Vagina (tissue), 2 donors: ENCODE data around the gene AQP6. TPM values are rescaled to one million over a fixed set of nuclear protein-coding genes. Genes with fewer than 3 reads are reported as not detected.

ENCODE experiments used
- DNase-seq, 2 donors: peaks; one replicate each; pipeline ENCODE4 v3.0.0-alpha.2; 2017; ENCODE audit errors: extremely low spot score in 2 of 2
- H3K27ac ChIP-seq: fragments of 200-600 bp; sonication (generic); one replicate; pipeline ENCODE4 v1.5.1; 2019
- H3K27me3 ChIP-seq: fragments of 200-600 bp; sonication (generic); one replicate; pipeline ENCODE4 v1.5.1; 2019
- H3K36me3 ChIP-seq, 2 donors: fragments of 200-600 bp; sonication (generic); one replicate each; pipeline ENCODE4 v1.5.1; 2017 to 2019
- H3K4me1 ChIP-seq: fragments of 200-600 bp; sonication (generic); one replicate; pipeline ENCODE4 v1.5.1; 2019
- H3K4me3 ChIP-seq, 2 donors: fragments of 200-600 bp; sonication (generic); 1 replicate in 1 of 2; 2 replicates in 1 of 2; pipeline ENCODE4 v1.5.1; 2016 to 2019
- H3K9me3 ChIP-seq: fragments of 200-600 bp; sonication (generic); one replicate; pipeline ENCODE4 v1.5.1; 2019
- CTCF ChIP-seq, 3 experiments: fragments of 450-650 bp in 2 of 3; fragments of 200-600 bp in 1 of 3; sonication (generic) in 1 of 3; IDR thresholded peaks; one replicate each; pipeline ENCODE4 v1.5.1; 2017 to 2019; ENCODE audit warnings: antibody characterized with exemption in 3 of 3, mild to moderate bottlenecking in 2 of 3, moderate library complexity in 2 of 3
- POLR2A ChIP-seq, 2 donors: fragments of 450-650 bp; IDR thresholded peaks; one replicate each; pipeline ENCODE4 v1.6.1; 2017; ENCODE audit warnings: antibody characterized with exemption in 2 of 2, mild to moderate bottlenecking in 2 of 2, moderate library complexity in 2 of 2
- POLR2AphosphoS5 ChIP-seq, 2 donors: sonication (generic); formaldehyde crosslinking; IDR thresholded peaks; one replicate each; pipeline ENCODE4 v1.9.0; 2017; ENCODE audit warnings: antibody characterized with exemption in 2 of 2, mild to moderate bottlenecking in 2 of 2, low read depth in 1 of 2; ENCODE audit not compliant: insufficient read depth in 1 of 2
- intact Hi-C: fragments of 100-400 bp; cut with DNase I; formaldehyde crosslinking; loops from one replicate; pipeline ENCODE4 v1.15.1; 2023
- total RNA-seq: library from RNA; depleted of rRNA; stranded (reverse); fragments of >200 nt; gene quantifications from one replicate; pipeline ENCODE4 v1.2.3, GENCODE V29; 2016

AQP6 gene
- total RNA-seq, 1 donor from 2014 or later = not detected

GRCh38 chr12:49957570-49957967 is 15.2 kb upstream of the AQP6 start:
- no peaks in the 10 kb centered on the region for H3K9me3 ChIP-seq
- TF ChIP-seq POLR2AphosphoS5 (IDR thresholded peaks at IDR 0.05; ENCODE audit: insufficient read depth in 1 of 2, low read depth in 1 of 2) (no peak), CTCF (IDR thresholded peaks at IDR 0.05) (no peak), POLR2A (IDR thresholded peaks at IDR 0.05) (no peak)
- DNase-seq = no peak
- H3K27ac ChIP-seq = no peak overlapping the region
- H3K36me3 ChIP-seq = no peaks in the 10 kb centered on the region
- peaks cover 9% of the 10 kb centered on the region for H3K4me1 ChIP-seq
- H3K4me3 ChIP-seq = no peak overlapping the region
- intact Hi-C loops = no loop called here
- H3K27me3 ChIP-seq = no peaks in the 10 kb centered on the region

GRCh38 chr12:49959685-49960473 is 12.9 kb upstream of the AQP6 start:
- intact Hi-C loops = no loop called here
- Histone ChIP-seq H3K27me3 (no peaks in the 10 kb centered on the region), H3K9me3 (no peaks in the 10 kb centered on the region), H3K4me1 (peaks cover 16% of the 10 kb centered on the region), H3K4me3 (no peak overlapping the region), H3K27ac (no peak overlapping the region), H3K36me3 (no peaks in the 10 kb centered on the region)
- no peak for TF ChIP-seq POLR2AphosphoS5 (IDR thresholded peaks at IDR 0.05; ENCODE audit: insufficient read depth in 1 of 2, low read depth in 1 of 2)
- no peak for TF ChIP-seq POLR2A (IDR thresholded peaks at IDR 0.05)
- no peak for TF ChIP-seq CTCF (IDR thresholded peaks at IDR 0.05)
- no peak for DNase-seq

- DNase-seq = no peak
- intact Hi-C loops = no loop called here
- H3K36me3 ChIP-seq = no peaks in the 10 kb centered on the region
- no peak overlapping the region for H3K27ac ChIP-seq
- no peak overlapping the region for H3K4me3 ChIP-seq
- no peak for TF ChIP-seq CTCF (IDR thresholded peaks at IDR 0.05)
- no peak for TF ChIP-seq POLR2A (IDR thresholded peaks at IDR 0.05)
- no peak for TF ChIP-seq POLR2AphosphoS5 (IDR thresholded peaks at IDR 0.05; ENCODE audit: insufficient read depth in 1 of 2, low read depth in 1 of 2)
- peaks cover 16% of the 10 kb centered on the region for H3K4me1 ChIP-seq
- H3K9me3 ChIP-seq = no peaks in the 10 kb centered on the region
- no peaks in the 10 kb centered on the region for H3K27me3 ChIP-seq
Measured at GRCh38 chr12:49960474-49961110, 12.2 kb upstream of the AQP6 start.

- no peak within 1 kb of the TSS for H3K27ac ChIP-seq
- H3K36me3 ChIP-seq = no peaks in the 10 kb centered on the region
- H3K4me1 ChIP-seq = peaks cover 16% of the 10 kb centered on the region
- DNase-seq = no peak
- intact Hi-C loops = no loop called here
- TF ChIP-seq POLR2AphosphoS5 (IDR thresholded peaks at IDR 0.05; ENCODE audit: insufficient read depth in 1 of 2, low read depth in 1 of 2) (no peak), CTCF (IDR thresholded peaks at IDR 0.05) (no peak), POLR2A (IDR thresholded peaks at IDR 0.05) (no peak)
- peak within 1 kb of the TSS; percentile 42 to 55 for H3K4me3 ChIP-seq
- H3K27me3 ChIP-seq = no peaks in the 10 kb centered on the region
- H3K9me3 ChIP-seq = no peaks in the 10 kb centered on the region
Measured at GRCh38 chr12:49961111-49961922, 11.4 kb upstream of the AQP6 start, which contains the start of gene AQP5. TSS of gene AQP5 (plus strand) at chr12:49961872. CDS start at chr12:49962018, 146 bp downstream.
